Dorsolateral prefrontal cortex (tissue), 118 donors: ENCODE data around the gene METTL22. TPM values are rescaled to one million over a fixed set of nuclear protein-coding genes. Genes with fewer than 3 reads are reported as not detected.

ENCODE experiments used
- total RNA-seq, 120 experiments: library from RNA; stranded (reverse); gene quantifications; one replicate each; pipeline versions ENCODE4 v1.2.3 to v1.2.4, GENCODE V29; 2022

Gene METTL22
- total RNA-seq, 120 experiments from 2014 or later, result 22.8 to 59.0 (median 39.5) TPM

Other genes with a start within 250 kb of the METTL22 start
- 1 to 10 TPM in 9 of 120 experiments, under 1 TPM in 3, not detected in 108; 0.64 to 1.8 (median 1.2) TPM for gene TMEM114, start 31.2 kb upstream of the METTL22 start, total RNA-seq
- 100 to 1,000 TPM in 119 of 120 experiments, 10 to 100 TPM in 1; 83.4 to 281 (median 204) TPM for gene ABAT, start 52.9 kb downstream of the METTL22 start, total RNA-seq
- 10 to 100 TPM in 70 of 120 experiments, 1 to 10 TPM in 50; 6.9 to 15.1 (median 10.2) TPM for gene TMEM186, start 175.9 kb downstream of the METTL22 start, total RNA-seq
- 10 to 100 TPM in 117 of 120 experiments, 1 to 10 TPM in 3; 9.1 to 27.1 (median 15.3) TPM for gene PMM2, start 176.1 kb downstream of the METTL22 start, total RNA-seq
- 10 to 100 TPM; 19.2 to 95.1 (median 46.3) TPM for gene CARHSP1, start 247.3 kb downstream of the METTL22 start, total RNA-seq